C4-2B (cell line): ENCODE results near the gene NUDT1.

Experiments used
- H3K27ac ChIP-seq: fragments of 450-650 bp; 2 replicates; pipeline ENCODE4 v1.5.1; 2017
- ZFX ChIP-seq: fragments of 450-650 bp; IDR thresholded peaks from 2 replicates; pipeline ENCODE4 v1.6.1; 2017
- TF ChIP-seq, protein P1 (sequence below): fragments of 450-650 bp; conservative IDR thresholded peaks from 2 replicates; pipeline ENCODE4 v1.5.1; 2017; ENCODE audit warnings: mild to moderate bottlenecking

NUDT1 gene

DNA sequence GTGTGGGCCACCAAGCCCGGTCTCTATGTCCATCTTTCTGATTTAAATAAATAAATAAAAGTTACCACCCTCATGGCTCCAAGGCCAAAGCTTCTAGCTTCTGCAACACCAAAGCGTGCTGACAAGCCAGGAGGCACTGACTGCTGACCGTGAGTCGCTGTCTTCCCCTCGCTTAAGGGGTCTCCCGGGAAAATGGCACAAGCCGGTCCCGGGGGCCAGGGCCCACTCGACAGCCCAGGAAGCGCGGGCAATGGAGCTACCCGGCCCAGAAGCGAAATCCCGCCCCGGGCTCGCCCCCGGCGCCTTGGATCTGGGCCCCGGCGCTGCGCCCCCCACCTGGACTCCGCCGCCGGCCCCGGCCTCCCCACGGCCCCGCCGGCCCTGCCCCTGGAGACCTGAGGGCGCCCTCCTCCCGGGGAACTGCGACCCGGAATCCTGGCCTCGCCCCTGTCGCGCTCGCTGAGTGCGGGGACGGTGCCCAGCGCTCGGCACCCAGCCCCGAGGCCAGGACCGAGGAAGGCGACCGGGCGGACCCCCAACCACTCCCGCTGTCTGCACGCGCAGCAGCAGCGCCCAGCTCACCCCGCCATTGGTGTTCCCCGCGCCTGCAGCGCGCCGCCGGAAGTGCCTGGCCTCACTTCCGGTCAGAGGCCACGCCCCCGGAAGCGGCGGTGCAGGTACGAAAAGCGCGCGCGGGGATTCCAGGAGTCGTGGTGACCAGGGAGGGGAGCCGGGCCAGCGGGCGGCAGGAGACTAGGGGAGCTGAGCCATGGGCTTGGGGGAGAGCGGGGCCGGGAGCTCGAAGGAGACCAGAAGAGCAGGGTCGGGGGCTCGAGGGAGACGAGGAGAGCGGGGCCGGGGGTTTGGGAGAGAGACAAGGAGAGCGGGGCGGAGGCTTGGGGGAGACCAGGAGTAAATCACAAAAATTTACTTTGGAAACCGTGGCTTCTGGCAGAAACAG, at the start of gene NUDT1, which contains the start of gene MRM2:
Gene NUDT1 (plus strand): TSS at position 647 of the 961 bp plus-strand sequence. CDS start 2,349 bp downstream, outside the sequence.
Gene MRM2 (minus strand): TSS at position 626 of the 961 bp plus-strand sequence. CDS start 36 bp downstream, at position 590.
- TF ChIP-seq ZFX: peak; percentile 76; the same call in 1 of the 2 replicates
- TF ChIP-seq, protein P1, sequence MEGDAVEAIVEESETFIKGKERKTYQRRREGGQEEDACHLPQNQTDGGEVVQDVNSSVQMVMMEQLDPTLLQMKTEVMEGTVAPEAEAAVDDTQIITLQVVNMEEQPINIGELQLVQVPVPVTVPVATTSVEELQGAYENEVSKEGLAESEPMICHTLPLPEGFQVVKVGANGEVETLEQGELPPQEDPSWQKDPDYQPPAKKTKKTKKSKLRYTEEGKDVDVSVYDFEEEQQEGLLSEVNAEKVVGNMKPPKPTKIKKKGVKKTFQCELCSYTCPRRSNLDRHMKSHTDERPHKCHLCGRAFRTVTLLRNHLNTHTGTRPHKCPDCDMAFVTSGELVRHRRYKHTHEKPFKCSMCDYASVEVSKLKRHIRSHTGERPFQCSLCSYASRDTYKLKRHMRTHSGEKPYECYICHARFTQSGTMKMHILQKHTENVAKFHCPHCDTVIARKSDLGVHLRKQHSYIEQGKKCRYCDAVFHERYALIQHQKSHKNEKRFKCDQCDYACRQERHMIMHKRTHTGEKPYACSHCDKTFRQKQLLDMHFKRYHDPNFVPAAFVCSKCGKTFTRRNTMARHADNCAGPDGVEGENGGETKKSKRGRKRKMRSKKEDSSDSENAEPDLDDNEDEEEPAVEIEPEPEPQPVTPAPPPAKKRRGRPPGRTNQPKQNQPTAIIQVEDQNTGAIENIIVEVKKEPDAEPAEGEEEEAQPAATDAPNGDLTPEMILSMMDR: no peak
- peak within 1 kb of the TSS; percentile 90 for H3K27ac ChIP-seq

- no peak for TF ChIP-seq ZFX
- TF ChIP-seq, protein P1: no peak
- peak overlapping the region; percentile 59 for H3K27ac ChIP-seq
Measured at GRCh38 chr7:2192831-2193534, 49.0 kb upstream of the NUDT1 start.

DNA sequence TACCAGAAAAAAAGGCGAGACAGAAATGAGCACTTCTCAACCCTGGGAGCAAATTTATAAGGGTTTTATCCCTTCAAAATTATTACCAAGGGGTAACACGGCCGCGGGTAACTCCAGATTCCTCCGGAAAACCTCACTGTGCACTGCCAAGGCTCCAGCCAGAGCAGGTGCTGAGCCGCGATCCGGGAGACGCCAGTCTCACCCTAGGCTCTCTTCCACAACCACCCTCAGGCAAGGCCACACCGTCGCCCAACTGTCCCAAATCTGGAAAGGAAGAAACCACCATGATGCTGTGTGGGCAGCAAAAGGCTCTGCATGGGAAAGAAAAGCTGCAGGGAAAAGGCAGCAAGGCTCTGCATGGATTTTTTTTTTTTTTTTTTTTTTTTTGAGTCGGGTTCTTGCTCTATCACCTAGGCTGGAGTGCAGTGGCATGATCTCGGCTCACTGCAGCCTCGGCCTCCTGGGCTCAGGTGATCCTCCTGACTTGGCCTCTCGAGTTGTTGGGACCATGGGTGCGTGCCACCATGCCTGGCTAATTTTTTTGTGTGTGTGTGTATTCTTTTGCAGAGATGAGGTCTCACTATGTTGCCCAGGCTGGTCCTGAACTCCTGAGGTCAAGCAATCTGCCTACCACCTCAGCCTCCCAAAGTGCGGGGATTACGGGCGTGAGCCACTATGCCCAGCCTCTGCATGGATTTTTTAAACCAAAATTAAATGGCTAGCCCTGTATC, 48.3 kb upstream of the NUDT1 start:
- TF ChIP-seq, protein P1: no peak
- TF ChIP-seq ZFX: no peak
- peak overlapping the region; percentile 59 for H3K27ac ChIP-seq

- peak overlapping the region; percentile 35 for H3K27ac ChIP-seq
- TF ChIP-seq, protein P1: no peak
- TF ChIP-seq ZFX: no peak
Measured at GRCh38 chr7:2195400-2196246, 46.4 kb upstream of the NUDT1 start.

- peak overlapping the region; percentile 35 for H3K27ac ChIP-seq
- TF ChIP-seq, protein P1: no peak
- TF ChIP-seq ZFX: no peak
Measured at GRCh38 chr7:2196381-2197378, 45.3 kb upstream of the NUDT1 start.
